ENCODE measurements around the gene NUP205.
"Not testable (repeated sequence)": the region's sequence is repeated elsewhere in the genome, so short reads cannot be mapped to it uniquely, and the experiment has no call there.

NUP205 gene

DNA sequence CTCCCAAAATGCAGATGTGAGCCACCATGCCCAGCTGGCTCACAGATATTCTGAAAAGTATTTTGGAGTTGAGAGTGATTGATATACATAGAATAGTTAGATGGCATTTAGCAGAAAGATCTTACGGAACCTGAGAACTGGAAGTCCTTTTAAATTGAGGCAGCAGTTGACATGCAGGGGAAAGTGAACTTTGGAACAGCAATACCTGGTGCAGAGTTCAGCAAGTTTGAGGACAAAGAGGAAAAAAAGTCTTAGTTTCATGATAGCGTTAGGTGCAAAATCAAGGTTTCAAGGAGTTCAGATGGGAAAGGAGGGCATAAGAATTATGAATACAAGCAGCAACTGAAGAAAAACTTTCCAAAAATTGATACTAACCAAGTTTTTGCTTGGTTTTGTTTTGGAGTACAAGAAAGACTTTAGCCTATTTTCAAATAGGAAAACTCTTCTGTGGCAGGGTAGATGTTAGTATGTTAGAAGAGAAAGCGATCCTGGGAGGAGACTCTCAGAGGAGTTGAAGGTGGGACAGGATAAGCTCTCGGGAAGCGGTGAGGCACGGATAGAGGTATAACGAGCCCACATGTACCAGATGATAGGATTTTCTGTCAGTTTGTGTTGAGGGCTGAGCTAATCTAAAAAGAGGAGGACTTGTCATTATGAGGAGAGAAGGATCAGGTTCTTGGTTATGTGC is 76.6 kb downstream of the NUP205 start:
- no peak for DNase-seq

DNA sequence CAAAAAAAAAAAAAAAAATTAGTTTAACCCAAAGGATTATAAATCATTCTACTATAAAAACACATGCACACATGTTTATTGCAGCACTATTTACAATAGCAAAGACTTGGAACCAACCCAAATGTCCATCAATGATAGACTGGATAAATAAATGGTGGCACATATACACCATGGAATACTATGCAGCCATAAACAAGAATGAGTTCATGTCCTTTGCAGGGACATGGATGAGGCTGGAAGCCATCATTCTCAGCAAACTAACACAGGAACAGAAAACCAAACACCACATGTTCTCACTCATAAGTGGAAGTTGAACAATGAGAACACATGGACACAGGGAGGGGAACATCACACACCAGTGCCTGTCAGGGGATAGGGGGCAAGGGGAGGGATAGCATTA is 82.0 kb downstream of the NUP205 start:
- DNase-seq: not testable (repeated sequence)

- DNase-seq: no peak
Observed at GRCh38 chr7:135644154-135644553, 86.4 kb downstream of the NUP205 start.

GRCh38 chr7:135644729-135645128 is 87.0 kb downstream of the NUP205 start:
- DNase-seq: no peak

DNA sequence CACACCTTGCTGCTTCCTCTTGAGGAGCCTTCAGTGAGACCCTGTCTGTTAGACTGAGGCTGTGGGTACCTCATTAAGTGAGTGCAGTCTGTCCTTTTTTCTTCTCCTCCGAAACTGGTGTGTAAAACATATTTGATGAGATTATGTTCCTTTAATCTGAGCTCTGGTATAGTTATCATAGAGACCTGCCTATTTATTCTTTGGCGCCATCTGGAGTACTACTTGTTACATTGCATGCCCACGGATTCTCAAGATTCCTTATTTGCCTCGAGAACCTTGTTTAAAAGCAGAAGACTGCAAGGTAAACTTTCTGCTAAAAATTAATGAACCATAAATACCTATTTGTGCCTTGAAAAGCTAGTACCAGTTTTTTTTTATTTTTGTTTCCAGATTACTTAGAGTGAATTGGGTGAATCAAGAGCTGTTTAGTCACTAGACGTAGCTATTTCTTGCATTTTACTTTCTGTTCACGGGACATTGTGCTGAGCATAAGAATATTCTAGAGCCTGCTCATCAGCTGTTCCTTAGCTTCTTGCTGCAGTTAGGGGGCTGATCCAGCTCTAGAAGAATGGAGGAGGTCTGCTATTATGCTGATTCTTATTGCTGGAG is 87.7 kb downstream of the NUP205 start:
- DNase-seq: peak; percentile 36

DNA sequence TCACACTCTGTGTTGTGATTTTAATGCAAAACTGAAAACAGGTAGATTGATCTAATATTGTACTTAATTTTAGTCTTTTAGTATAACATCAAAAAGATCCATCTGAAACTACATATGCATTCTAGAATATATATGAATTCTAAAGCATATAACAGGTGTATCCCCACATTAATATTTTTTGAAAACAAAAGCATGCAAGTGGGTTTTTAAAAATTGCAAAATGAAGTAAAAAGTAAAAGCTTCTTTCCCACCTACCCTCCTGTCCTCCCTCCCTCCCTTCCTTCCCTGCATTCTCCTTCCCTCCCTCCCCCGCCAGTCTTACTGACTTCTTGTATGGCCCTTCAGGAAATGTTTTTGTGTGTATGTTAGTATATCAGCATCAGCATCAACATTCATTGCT is 90.0 kb downstream of the NUP205 start:
- DNase-seq: no peak

DNA sequence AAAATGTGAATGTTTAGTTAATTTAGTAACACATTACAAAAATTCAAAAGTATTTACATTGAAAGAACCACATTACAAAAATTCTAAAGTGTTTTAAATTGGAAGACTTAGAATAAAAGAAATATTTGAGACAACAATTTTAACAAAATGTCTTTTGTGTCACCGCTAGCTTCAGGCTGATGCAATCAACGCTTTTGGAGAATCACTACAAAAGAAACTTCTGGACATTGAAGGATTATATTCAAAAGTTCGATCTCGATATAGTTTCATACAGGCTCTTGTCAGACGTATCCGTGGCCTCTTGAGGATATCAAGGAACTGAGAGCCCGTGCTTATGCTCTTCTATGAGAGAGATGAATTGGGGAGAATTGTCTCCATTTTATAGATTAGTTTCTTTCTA is 90.5 kb downstream of the NUP205 start:
- DNase-seq: no peak

- no peak for DNase-seq
Observed at GRCh38 chr7:135650831-135651573, 93.3 kb downstream of the NUP205 start.

GRCh38 chr7:135653340-135654080 is 95.8 kb downstream of the NUP205 start:
- DNase-seq: peak; percentile 42

DNA sequence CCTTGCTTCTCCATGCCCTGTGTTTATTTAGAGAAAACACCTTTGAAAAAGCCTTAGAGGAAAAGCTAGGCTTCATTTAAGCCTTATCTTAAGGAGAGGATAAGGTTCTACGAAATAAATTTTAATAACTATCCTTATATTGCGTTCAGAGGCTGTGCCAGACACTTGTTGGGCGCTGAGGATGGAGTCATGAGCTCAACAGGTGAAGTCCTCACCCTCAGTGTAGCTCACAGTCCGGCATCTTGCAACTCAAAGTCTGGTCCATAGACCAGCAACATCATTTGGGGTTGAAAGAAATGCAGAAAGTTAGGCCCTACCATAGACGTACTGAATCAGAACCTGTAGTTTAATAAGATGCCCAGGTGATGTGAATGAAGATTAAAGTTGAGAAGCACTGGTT is 100.8 kb downstream of the NUP205 start:
- DNase-seq: no peak

DNA sequence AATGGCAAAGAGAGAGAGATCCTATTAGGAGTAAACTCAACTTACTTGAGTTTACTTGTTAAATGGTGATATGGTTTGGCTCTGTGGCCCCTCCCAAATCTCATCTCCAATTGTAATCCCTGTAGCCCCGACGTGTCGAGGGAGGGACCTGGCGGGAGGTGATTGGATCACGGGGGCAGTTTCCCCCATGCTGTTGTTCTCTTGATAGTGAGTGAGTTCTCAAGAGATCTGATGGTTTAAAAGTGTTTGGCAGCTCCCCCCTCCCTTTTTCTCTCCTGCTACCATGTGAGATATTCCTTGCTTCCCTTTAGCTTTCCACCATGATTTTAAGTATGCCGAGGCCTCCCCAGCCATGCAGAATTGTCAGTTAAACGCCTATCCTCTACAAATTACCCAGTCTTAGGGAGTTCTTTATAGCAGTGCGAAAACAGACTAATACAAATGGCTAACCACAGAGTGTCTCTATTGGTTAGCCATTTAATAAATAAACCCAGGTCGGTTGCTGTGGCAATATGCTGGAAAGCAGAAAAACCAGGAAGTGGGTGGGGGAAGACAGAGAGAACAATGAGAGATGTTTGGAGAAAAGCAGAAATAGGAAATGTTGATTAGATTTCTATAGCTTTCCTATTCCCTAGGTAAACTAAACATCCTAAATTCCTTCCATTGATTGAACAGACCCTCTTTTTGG is 101.6 kb downstream of the NUP205 start:
- DNase-seq: no peak

GRCh38 chr7:135661311-135662122 is 103.8 kb downstream of the NUP205 start:
- peak; percentile 14 for DNase-seq

GRCh38 chr7:135662123-135662372 is 104.3 kb downstream of the NUP205 start:
- DNase-seq: no peak

- peak; percentile 64 for DNase-seq
Observed at GRCh38 chr7:135662373-135663114, 104.8 kb downstream of the NUP205 start, which contains the start of gene STMP1. TSS of gene STMP1 (plus strand) at chr7:135662514.

- DNase-seq: no peak
Observed at GRCh38 chr7:135664046-135664589, 106.4 kb downstream of the NUP205 start.

DNA sequence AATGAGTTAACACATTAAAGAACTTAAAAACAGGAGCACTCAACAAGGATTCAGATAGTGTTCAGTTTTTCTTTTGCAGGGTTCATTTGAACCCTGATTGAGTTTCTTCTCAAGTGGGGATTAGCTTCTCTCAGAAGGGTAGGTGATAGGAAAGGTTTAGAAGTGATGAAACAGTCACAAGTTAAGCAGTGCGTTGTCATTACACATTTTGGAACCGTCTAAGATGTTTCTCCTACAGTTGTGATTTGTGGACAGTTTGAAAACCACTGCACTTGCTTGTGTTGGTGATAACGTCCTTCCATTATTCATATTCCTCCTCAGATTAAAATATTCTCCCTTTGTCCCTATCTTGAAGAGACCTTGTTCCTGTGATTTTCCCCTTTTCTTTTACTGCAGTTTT is 107.3 kb downstream of the NUP205 start:
- DNase-seq: no peak

DNA sequence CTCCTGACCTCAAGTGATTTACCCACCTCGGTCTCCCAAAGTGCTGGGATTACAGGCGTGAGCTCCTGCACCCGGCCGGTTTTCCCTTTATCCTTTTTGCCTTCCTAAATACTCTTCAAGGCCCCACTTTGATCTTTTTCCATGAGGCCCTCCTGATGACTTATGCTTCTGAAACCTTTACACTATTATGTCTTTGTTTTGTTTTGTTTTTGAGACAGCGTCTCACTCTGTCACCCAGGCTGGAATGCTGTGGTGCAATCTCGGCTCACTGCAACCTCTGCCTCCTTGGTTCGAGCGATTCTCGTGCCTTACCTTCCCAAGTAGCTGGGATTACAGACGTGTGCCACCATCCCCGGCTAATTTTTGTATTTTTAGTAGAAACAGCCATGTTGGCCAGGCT is 108.4 kb downstream of the NUP205 start:
- no peak for DNase-seq

- no peak for DNase-seq
Observed at GRCh38 chr7:135666846-135667245, 109.1 kb downstream of the NUP205 start.

GRCh38 chr7:135667626-135668025 is 109.9 kb downstream of the NUP205 start:
- not testable (repeated sequence) for DNase-seq

DNA sequence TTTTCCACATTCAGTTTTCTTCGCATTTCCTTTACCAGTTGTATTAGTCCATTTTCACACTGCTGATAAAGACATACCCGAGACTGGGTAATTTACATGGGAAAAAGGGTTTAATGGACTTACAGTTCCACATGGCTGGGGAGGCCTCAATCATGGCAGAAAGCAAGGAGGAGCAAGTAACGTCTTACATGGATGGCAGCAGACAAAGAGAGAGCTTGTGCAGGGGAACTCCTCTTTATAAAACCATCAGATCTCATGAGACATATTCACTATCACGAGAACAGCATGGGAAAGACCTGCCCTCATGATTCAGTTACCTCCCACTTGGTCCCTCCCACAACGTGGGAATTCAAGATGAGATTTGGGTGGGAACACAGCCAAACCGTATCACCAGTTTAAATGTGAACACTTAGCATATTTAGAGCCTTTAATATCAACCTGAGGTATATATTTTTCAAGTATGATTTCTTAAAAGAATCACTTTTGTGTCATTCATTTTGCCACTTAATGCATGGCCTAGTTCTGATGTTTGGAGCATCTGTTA is 111.2 kb downstream of the NUP205 start:
- DNase-seq: not testable (repeated sequence)

GRCh38 chr7:135669774-135670173 is 112.1 kb downstream of the NUP205 start:
- DNase-seq: no peak

All from NCI-H510A treated with DMSO at 0.1 percent for 48 hours (cell line).